AG09309 (cell line): ENCODE results near the gene MACF1.

ENCODE experiments used
- DNase-seq: peaks from one replicate; pipeline ENCODE4 v3.0.0-alpha.2; 2010; ENCODE audit warnings: low read depth
- H3K4me3 ChIP-seq: 2 replicates; pipeline ENCODE4 v1.5.1; 2011; ENCODE audit warnings: mild to moderate bottlenecking, low read depth, low read length, moderate library complexity; ENCODE audit not compliant: control insufficient read depth
- TF ChIP-seq, protein P1 (sequence below): IDR thresholded peaks from 2 replicates; pipeline ENCODE4 v1.5.1; 2011; ENCODE audit warnings: mild to moderate bottlenecking, low read depth, low read length, inconsistent platforms; ENCODE audit not compliant: insufficient read depth, control insufficient read depth; ENCODE audit errors: missing control alignments

Gene MACF1

DNA sequence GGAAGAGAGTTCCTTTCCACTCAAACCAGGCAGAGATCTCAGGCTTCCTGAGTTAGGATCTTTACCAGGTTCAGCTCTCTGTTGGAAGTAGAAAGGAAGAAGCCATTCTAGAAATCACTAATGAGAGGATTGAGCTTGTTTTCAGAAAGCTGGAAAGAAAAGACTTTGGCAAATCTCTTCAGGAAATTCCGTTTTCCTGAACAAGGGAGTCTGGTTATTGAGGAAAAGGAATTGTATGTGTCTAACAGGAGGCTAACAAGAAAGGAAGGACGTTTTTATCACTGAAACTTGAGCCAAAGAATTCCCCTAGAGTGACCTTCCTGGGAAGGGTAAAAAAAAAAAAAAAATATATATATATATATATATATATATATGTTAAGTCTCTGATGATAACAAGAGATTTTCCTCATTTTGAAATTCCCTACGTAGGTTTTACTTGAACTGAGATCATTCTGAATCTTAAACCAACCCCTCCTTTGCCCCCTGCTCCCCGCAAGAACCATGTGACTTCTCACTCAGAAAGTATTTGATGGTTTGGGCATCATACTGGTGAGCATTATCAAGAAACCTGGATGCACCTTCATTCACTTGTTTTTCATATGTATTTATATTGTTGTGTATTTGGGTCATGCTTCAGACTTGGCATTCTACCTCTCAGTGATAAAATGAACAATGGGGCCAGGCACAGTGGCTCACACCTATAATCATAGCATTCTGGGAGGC, 188.5 kb downstream of the MACF1 start:
- no peak for DNase-seq
- no peak overlapping the region for H3K4me3 ChIP-seq
- TF ChIP-seq, protein P1, sequence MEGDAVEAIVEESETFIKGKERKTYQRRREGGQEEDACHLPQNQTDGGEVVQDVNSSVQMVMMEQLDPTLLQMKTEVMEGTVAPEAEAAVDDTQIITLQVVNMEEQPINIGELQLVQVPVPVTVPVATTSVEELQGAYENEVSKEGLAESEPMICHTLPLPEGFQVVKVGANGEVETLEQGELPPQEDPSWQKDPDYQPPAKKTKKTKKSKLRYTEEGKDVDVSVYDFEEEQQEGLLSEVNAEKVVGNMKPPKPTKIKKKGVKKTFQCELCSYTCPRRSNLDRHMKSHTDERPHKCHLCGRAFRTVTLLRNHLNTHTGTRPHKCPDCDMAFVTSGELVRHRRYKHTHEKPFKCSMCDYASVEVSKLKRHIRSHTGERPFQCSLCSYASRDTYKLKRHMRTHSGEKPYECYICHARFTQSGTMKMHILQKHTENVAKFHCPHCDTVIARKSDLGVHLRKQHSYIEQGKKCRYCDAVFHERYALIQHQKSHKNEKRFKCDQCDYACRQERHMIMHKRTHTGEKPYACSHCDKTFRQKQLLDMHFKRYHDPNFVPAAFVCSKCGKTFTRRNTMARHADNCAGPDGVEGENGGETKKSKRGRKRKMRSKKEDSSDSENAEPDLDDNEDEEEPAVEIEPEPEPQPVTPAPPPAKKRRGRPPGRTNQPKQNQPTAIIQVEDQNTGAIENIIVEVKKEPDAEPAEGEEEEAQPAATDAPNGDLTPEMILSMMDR = no peak

DNA sequence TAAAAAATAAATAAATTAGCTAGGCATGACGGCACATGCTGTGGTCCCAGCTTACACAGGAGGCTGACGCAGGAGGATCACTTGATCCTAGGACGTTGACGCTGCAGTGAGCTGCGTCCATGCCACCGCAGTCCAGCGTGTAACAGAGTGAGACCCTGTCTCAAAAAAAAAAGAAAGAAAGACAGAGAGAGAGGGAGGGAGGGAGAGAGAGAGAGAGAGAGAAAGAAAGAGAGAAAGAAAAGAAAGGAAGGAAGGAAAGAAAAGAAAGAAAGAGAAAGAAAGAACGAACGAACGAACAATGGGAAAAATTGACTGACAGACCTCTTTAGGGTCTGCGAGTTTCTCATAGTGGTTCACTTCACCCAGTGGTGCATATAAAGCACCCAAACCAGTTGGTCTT, 189.2 kb downstream of the MACF1 start:
- no peak for DNase-seq
- TF ChIP-seq, protein P1 = no peak
- no peak overlapping the region for H3K4me3 ChIP-seq

DNA sequence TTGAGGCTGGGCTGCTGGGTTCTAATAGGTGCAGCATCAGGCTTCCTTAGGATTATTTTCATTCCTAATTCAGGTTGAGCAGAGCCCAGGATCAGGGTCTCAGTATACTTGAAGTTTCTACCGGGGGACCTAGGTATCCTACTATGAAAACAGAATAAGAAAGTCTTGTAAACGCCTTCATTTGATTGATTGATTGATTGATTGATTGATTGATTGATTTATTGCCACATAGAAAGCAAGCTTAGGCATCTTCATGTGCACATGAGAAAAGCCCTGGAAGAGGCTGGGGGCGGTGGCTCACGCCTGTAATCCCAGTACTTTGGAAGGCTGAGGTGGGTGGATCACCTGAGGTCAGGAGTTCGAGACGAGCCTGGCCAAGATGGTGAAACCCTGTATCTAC, 189.6 kb downstream of the MACF1 start:
- H3K4me3 ChIP-seq = no peak overlapping the region
- TF ChIP-seq, protein P1 = no peak
- no peak for DNase-seq

DNA sequence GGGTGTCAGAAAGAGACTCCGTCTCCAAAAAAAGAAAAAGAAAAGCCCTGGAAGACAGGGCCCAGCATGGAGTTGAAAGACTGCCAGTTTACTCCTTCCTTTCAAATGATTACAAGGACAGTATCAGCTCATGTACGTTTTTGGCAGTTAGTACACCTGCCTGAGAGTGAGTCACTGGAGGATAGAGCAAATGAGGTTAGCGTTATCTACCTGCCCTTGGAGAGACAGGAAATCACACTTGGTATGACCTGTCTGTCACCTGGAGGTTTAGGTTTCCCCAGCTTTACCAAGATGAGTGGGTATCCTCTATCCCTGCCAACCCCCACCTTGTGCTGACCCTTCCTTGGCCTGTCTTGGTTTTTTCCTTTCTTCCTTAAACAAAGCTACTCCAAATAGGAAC, 190.1 kb downstream of the MACF1 start:
- H3K4me3 ChIP-seq = no peak overlapping the region
- no peak for DNase-seq
- TF ChIP-seq, protein P1 = no peak

DNA sequence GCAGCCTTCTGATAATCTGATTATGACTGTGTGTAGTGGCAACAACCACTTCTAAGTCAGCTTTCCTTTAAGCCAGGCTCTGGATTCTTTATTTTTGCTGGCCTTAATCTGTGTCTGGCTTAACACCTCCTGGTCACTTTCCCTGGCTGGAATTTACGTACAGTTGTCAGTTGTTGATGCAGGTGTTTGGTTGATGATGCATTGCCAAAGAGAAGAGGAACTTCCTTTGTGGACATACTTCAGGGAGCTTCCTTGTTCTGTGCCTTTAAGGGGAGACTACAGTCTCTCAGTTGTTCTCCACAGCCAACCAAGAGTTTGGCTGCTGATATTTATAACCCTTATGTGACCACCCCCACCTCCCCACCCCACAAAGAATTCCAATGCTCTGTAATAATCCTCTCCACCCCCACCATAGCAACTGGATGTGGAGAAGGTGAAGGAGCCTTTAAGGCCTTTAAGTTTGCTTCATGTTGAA, 190.9 kb downstream of the MACF1 start:
- H3K4me3 ChIP-seq = no peak overlapping the region
- DNase-seq = no peak
- TF ChIP-seq, protein P1 = no peak

DNA sequence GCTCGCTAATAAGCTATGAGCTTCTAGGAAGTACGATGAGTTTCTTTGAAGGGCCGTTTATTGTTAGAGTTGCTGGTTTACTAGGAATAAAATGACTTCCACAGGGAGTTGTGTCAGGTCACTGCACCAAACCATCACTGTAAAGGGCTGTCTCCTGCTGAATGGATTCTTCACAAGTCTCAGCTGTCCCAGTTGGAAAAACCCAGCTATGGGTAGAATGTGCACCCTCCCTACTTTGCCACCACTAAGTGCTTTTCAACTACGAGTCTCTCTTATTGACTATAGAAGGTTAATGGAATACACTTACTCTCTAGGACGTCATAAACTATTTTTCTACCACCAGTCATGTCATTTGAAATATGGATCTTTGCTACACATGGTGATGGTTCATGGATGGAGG, 192.2 kb downstream of the MACF1 start:
- TF ChIP-seq, protein P1 = no peak

More for the DNA sequence above, 192.2 kb downstream of the MACF1 start:
- no peak for DNase-seq
- no peak overlapping the region for H3K4me3 ChIP-seq
